GM19438 (cell line): ENCODE data around the gene GSTM3.
"Not testable (repeated sequence)": the region's sequence is repeated elsewhere in the genome, so short reads cannot be mapped to it uniquely, and the experiment has no call there.

Experiments used
- ATAC-seq: cut with Tn5 transposase; IDR thresholded peaks from one replicate; pipeline ENCODE4 v1.9.1; 2021; ENCODE audit warnings: low read depth; ENCODE audit not compliant: unreplicated experiment

GSTM3 gene

GRCh38 chr1:109762821-109763645, 22.2 kb upstream of the GSTM3 start:
- no peak for ATAC-seq

- no peak for ATAC-seq
Observed at GRCh38 chr1:109762039-109762585, 21.3 kb upstream of the GSTM3 start.

GRCh38 chr1:109761227-109762038, 20.6 kb upstream of the GSTM3 start:
- ATAC-seq = no peak

GRCh38 chr1:109760581-109761226, 19.9 kb upstream of the GSTM3 start:
- no peak for ATAC-seq

GRCh38 chr1:109759513-109760334, 18.9 kb upstream of the GSTM3 start:
- no peak for ATAC-seq

GRCh38 chr1:109757936-109758786, 17.3 kb upstream of the GSTM3 start:
- ATAC-seq = no peak

- ATAC-seq = no peak
Observed at GRCh38 chr1:109756848-109757521, 16.1 kb upstream of the GSTM3 start.

- ATAC-seq = not testable (repeated sequence)
Observed at GRCh38 chr1:109756325-109756724, 15.5 kb upstream of the GSTM3 start.

- no peak for ATAC-seq
Observed at GRCh38 chr1:109754738-109755137, 13.9 kb upstream of the GSTM3 start.

GRCh38 chr1:109751531-109752260, 10.9 kb upstream of the GSTM3 start:
- no peak for ATAC-seq

GRCh38 chr1:109750920-109751319, 10.1 kb upstream of the GSTM3 start:
- ATAC-seq = no peak

- no peak for ATAC-seq
Observed at GRCh38 chr1:109750241-109750882, 9.5 kb upstream of the GSTM3 start.

GRCh38 chr1:109749221-109749620, 8.4 kb upstream of the GSTM3 start:
- ATAC-seq = no peak

GRCh38 chr1:109748311-109748710, 7.5 kb upstream of the GSTM3 start:
- not testable (repeated sequence) for ATAC-seq

GRCh38 chr1:109739738-109740614, 862 bp downstream of the GSTM3 start:
- peak; percentile 86 for ATAC-seq

- ATAC-seq = no peak
Observed at GRCh38 chr1:109733236-109733870, 7.5 kb downstream of the GSTM3 start.
